HG03060 (cell line): ENCODE results near the gene KIF3C.
"Not testable (repeated sequence)": the region's sequence is repeated elsewhere in the genome, so short reads cannot be mapped to it uniquely, and the experiment has no call there.

Source experiments
- ATAC-seq: cut with Tn5 transposase; IDR thresholded peaks from one replicate; pipeline ENCODE4 v1.9.1; 2021; ENCODE audit warnings: low read depth, moderate number of reproducible peaks; ENCODE audit not compliant: unreplicated experiment

Gene KIF3C

GRCh38 chr2:25982273-25982967 is at the start of gene KIF3C:
Gene KIF3C, minus strand, starts transcription at chr2:25982497. Its CDS starts 580 bp downstream, at chr2:25981917.
- no peak for ATAC-seq

- ATAC-seq = not testable (repeated sequence)
Measured at GRCh38 chr2:26028083-26028482, 45.8 kb upstream of the KIF3C start.

GRCh38 chr2:26025509-26025908 is 43.2 kb upstream of the KIF3C start:
- ATAC-seq = no peak

- no peak for ATAC-seq
Measured at GRCh38 chr2:26024260-26024659, 42.0 kb upstream of the KIF3C start.

GRCh38 chr2:26020231-26020640 is 37.9 kb upstream of the KIF3C start:
- ATAC-seq = no peak

GRCh38 chr2:26018184-26019055 is 36.1 kb upstream of the KIF3C start:
- ATAC-seq = no peak

GRCh38 chr2:26017464-26018183 is 35.3 kb upstream of the KIF3C start:
- no peak for ATAC-seq

- ATAC-seq = not testable (repeated sequence)
Measured at GRCh38 chr2:26016706-26017045, 34.4 kb upstream of the KIF3C start.

- no peak for ATAC-seq
Measured at GRCh38 chr2:26016012-26016705, 33.9 kb upstream of the KIF3C start.

GRCh38 chr2:26013668-26014067 is 31.4 kb upstream of the KIF3C start:
- ATAC-seq = no peak

- no peak for ATAC-seq
Measured at GRCh38 chr2:26011990-26012856, 29.9 kb upstream of the KIF3C start.

GRCh38 chr2:26011609-26011989 is 29.3 kb upstream of the KIF3C start:
- ATAC-seq = no peak

GRCh38 chr2:26010943-26011342 is 28.6 kb upstream of the KIF3C start:
- ATAC-seq = no peak

GRCh38 chr2:26009567-26009963 is 27.3 kb upstream of the KIF3C start:
- no peak for ATAC-seq

GRCh38 chr2:26008851-26009566 is 26.7 kb upstream of the KIF3C start:
- no peak for ATAC-seq

GRCh38 chr2:26008095-26008494 is 25.8 kb upstream of the KIF3C start:
- no peak for ATAC-seq

GRCh38 chr2:26002632-26003310 is 20.5 kb upstream of the KIF3C start:
- ATAC-seq = no peak

GRCh38 chr2:26001743-26002351 is 19.6 kb upstream of the KIF3C start:
- no peak for ATAC-seq
